ENCODE results near the gene CRIM1.

CRIM1 gene

GRCh38 chr2:36534275-36534799 lies 178.8 kb downstream of the CRIM1 start:
- DNase-seq, result no peak

DNA sequence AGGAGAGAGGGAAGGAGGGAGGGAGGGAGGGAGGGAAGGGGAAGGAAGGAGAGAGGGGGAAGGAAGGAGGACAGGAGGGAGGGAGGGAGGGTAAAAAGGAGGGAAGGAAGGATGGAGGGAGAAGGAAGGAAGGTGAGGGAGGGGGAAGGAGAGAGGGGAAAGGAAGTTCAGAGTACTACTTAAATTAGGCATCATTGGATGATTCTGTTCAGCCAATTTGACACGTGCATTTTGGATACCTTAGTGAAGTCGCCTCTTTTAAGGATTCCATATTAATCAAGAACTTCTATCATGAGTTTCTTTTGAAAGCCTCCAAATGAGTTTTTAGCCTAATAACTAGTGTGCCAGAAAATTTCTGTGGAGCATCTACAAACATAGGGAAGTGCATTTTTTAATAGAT lies 179.5 kb downstream of the CRIM1 start:
- DNase-seq, result no peak

DNA sequence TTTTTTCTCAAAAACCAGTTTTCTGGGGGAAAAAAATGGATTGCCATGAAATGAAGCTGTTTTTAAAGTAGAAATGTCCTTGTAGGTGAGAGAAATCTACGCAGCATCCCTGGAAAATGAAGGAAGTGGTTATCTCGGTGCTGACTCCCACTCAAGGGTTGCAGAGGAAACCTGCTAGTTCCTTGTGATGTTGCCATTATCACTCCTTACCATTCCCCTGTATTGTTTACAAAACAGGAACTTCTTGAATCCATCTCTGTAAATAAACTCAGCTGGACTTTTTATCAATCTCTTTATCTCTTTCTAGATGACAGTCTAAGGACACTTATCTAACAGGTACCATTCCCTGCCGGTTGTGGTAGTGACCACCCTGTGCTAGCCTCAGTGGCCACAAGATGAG lies 181.2 kb downstream of the CRIM1 start:
- no peak for DNase-seq

DNA sequence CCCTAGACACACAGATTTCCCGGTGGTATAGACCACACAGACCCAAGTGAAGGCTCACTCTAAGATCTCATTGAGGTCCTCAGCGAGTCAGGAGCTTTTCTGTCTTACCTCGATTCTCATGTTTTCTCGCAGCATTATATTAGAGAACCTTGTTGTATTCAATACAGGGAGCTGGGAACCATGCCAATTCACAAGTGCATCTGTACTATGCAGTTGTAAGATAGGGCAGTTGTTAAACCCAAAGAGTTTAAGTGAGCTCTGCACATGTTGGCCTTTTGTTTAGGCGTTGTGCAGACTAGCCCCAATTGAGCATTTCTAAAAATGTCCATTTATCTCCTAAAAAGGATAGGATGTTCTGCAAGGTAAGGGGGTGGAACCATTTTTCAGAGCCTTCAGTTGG lies 182.8 kb downstream of the CRIM1 start:
- DNase-seq, result peak; percentile 92

GRCh38 chr2:36539631-36540030 lies 184.1 kb downstream of the CRIM1 start:
- no peak for DNase-seq

GRCh38 chr2:36540986-36541754 lies 185.6 kb downstream of the CRIM1 start:
- DNase-seq, result no peak

DNA sequence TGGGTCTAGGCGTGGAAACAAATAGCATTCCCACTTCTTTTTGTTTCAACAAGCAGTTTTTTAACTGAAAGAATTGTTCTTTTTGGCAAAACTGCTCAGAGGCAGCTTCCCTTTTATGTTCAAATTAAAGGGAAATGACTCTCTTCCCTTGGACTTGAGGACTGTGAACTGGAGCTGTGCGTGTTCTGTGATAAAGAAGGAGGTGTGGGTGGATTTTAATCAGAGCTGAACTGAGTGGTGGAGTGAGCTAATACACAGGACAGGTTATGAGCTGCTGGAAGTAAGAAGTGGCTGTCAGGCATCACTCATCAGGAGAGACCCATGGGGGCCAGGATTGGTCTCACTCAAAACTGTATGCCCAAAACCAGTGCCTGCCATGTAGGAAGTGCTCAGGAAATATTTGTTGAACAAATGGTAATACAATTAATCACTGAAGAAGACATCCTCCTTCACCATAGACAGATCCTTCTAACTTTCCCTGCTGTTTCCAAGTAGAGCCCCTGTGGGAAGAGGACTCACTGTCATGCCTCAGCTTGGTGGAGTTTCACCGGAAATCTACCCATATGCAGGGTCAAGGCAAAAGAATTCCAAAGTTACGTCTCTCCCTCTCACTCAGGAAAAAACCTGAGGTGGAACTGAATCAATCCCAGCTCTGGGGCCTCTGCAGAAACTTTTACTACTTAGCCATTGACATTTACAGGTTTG lies 186.5 kb downstream of the CRIM1 start:
- DNase-seq, result peak; percentile 18

- DNase-seq, result no peak
Observed at GRCh38 chr2:36544638-36545338, 189.2 kb downstream of the CRIM1 start.

DNA sequence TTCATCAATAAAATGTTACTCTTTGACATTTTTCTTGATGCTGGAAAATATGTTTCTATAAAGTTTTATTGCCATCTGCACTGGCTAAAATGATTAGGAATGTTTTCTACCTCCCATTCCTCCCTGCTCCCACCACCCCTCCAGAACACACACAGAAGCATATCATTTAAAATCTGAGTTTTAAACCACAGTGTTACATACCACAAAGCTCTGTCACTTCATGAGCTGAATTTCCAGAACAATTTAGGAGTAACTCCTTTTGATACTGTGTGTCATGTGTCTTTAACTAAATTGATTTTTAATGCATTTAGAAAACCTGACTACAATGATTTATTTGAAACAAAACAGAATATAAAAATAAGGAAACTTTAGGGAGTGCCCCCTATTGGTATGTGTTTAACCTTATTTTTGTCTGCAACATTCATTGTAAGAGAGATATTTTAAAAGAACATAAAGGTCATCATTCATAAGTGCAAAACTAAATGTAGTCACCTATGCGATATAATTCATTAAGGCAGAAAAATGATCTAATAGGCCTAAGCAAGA lies 190.4 kb downstream of the CRIM1 start:
- DNase-seq, result no peak

DNA sequence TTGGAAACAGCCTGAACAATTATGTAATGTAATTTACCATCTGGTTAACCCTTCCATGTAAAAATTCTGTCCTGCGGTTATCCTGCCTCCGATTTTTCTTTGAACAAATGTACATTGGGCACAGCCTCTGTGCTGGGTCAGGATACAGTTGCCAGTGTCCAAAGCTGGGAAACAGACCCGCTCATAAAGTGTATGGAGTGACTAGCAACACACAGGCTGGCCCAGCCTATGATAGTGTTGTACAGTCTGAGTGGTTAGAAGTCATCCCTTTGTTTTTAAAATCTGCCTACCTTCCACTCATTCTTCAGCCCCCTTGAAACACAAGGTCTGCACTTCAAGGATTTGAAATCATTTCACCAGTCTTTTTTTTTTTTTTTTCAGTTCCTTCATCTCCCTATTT lies 192.3 kb downstream of the CRIM1 start:
- no peak for DNase-seq

DNA sequence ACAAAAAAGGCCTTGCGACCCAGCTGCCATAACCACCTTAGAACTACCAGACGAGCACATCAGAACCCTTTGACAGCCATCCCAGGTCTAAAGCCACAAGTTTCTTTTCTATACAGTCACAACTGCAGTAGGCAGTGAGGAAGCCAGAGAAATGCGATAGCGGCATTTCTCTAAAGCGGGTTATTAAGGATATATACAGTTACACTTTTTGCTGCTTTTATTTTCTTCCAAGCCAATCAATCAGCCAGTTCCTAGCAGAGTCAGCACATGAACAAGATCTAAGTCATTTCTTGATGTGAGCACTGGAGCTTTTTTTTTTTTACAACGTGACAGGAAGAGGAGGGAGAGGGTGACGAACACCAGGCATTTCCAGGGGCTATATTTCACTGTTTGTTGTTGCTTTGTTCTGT lies 193.6 kb downstream of the CRIM1 start:
- DNase-seq, result peak; percentile 35

- DNase-seq, result no peak
Observed at GRCh38 chr2:36550006-36550405, 194.4 kb downstream of the CRIM1 start.

- peak; percentile 67 for DNase-seq
Observed at GRCh38 chr2:36553683-36554082, 198.1 kb downstream of the CRIM1 start.

- no peak for DNase-seq
Observed at GRCh38 chr2:36554531-36554930, 199.0 kb downstream of the CRIM1 start.

DNA sequence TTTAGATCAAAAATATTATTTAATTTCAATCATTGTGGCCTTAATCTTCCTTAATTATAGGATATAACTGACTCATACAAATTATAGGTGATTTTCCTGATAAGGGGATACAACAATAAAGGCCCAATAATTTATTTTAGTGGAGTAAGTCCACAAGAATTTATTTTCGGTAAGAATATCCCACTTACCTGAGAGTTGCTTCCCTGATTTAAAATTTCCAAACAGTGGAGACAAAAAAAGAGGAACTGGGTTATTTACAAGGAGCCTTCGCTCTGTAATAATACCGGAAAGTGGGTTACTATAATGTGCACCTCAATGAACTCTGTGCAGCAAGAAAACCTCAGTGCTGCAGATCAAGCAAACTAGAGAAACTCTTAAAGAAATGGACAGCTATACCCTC lies 200.2 kb downstream of the CRIM1 start:
- no peak for DNase-seq

DNA sequence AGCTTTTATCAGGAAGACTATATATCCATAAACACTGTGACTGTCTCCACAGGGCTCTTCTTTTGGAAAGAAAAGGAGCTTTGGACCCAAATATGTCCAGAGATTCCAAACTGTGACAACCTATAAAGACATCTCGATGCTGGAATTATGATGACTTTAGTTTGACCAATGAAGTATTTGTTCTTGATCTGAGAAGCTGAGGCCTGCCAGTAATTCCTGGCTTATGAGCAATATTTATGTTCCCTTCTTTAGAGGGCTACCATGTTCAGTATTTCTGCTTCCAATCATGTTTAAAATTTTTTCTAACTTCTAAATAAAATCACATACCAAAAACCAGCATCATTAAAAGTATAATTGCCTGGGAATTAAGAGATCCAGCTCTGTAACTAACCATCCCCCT lies 201.3 kb downstream of the CRIM1 start:
- DNase-seq, result no peak

GRCh38 chr2:36559221-36559942 lies 203.8 kb downstream of the CRIM1 start:
- DNase-seq, result no peak

GRCh38 chr2:36560726-36561125 lies 205.1 kb downstream of the CRIM1 start:
- no peak for DNase-seq

DNA sequence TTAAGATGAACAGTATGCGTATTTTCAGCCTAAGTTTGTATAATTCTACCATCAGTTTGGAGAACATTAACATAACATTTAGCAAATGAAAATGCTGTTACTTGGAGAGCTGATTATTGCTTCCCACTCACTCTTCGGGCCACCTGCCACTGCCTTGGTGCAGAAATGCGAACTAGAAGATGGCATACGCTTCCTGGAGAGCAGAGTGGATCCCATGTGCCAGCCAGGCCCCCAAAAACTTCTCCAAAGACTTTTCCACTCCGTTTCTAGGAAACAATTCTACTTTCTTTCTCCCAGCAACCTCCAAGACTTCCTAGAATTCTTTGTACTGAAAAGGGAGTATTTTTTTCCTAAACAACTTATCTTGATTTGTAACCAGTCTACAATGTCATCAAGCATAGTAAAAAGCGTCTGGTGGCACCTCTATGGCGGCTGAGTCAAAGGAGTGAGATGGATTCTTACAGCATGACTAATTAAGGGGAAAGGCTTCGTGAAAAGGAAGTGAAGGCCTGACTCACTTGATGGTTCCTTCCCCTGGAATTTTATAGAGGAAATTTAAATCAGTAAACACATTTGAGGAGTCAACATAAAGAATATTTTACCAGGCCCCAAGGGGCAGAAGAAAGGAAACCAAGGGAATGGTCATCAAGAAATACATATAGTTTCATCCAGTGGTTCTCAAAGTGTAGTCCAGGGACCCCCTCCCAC lies 205.8 kb downstream of the CRIM1 start:
- DNase-seq, result no peak

DNA sequence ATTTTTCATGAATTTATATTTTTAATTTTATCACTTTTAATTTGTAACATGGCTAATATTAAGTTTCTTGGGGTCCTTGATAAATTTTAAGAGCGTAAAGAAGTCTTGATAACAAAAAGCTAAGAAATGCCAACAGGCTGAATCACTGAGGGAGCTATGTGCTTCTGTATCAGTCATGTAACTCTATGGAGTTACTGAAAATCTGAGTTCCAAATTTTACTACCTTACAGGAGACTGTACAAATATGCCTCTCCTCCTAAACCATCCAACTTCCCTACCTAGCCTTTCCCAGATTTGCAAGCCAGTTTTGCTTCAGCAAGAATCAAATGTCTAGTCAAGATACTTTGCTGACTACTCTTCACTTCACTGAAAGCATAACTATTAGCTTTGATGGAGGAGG lies 206.7 kb downstream of the CRIM1 start:
- DNase-seq, result no peak

DNA sequence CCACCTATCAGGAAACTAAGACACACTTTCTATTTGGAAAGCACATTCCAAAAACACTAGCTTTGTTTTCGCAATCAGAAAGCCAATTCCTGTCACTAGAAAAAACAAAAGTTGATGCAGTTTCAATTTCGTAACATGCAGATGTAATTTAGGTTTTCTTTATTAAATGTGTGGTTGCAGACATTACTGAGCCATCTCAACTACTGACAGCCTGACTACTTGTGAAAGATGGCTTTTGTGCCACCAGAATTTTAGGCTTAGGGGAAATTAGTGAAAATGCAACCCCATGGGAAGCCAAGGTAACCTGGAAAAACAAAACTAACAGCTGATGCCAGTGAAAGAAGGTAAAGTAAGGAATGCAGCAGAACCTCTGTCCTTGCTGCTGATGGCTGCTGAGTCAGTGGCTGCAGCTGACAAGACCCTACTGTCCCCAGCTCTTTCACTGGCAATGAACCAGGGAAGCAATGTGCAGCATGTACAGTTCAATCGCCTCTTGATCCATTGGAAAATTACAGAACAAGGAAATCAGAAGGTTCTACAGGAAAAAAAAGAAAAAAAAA lies 207.5 kb downstream of the CRIM1 start:
- DNase-seq, result peak; percentile 28

Data from hematopoietic multipotent progenitor cell treated with erythropoietin and hydrocortisone succinate and interleukin-3 and kit ligand, for 4 days (in vitro differentiated cells).